Measurements from ENCODE around the gene TEX22. TPM values are rescaled to one million over a fixed set of nuclear protein-coding genes. Genes with fewer than 3 reads are reported as not detected.

Gene TEX22
- total RNA-seq, 1 donor from 2014 or later = 1.3 TPM

- DNase-seq (ENCODE audit: low spot score) = no peak
Measured at GRCh38 chr14:105366386-105367074, 31.8 kb upstream of the TEX22 start.

GRCh38 chr14:105367116-105368031 is 31.0 kb upstream of the TEX22 start:
- no peak for ATAC-seq

More at GRCh38 chr14:105366386-105367074, 31.8 kb upstream of the TEX22 start:
- ATAC-seq = no peak

GRCh38 chr14:105368032-105368417 is 30.3 kb upstream of the TEX22 start:
- no peak for ATAC-seq

More at GRCh38 chr14:105367116-105368031, 31.0 kb upstream of the TEX22 start:
- no peak for DNase-seq (ENCODE audit: low spot score)

GRCh38 chr14:105368426-105368825 is 29.9 kb upstream of the TEX22 start:
- DNase-seq (ENCODE audit: low spot score) (no peak), ATAC-seq (no peak)

More at GRCh38 chr14:105368032-105368417, 30.3 kb upstream of the TEX22 start:
- no peak for DNase-seq (ENCODE audit: low spot score)

- ATAC-seq (no peak), DNase-seq (ENCODE audit: low spot score) (no peak)
Measured at GRCh38 chr14:105368910-105369652, 29.3 kb upstream of the TEX22 start.

- DNase-seq (ENCODE audit: low spot score) = no peak
- ATAC-seq = no peak
Measured at GRCh38 chr14:105369653-105370040, 28.7 kb upstream of the TEX22 start.

- no peak for DNase-seq (ENCODE audit: low spot score)
- no peak for ATAC-seq
Measured at GRCh38 chr14:105374389-105374788, 23.9 kb upstream of the TEX22 start.

GRCh38 chr14:105375635-105376057 is 22.7 kb upstream of the TEX22 start:
- DNase-seq (ENCODE audit: low spot score) (no peak), ATAC-seq (no peak)

GRCh38 chr14:105376521-105377440 is 21.6 kb upstream of the TEX22 start:
- no peak for DNase-seq (ENCODE audit: low spot score)
- no peak for ATAC-seq

- ATAC-seq = no peak
- DNase-seq (ENCODE audit: low spot score) = no peak
Measured at GRCh38 chr14:105377555-105378182, 20.7 kb upstream of the TEX22 start.

- no peak for ATAC-seq
- DNase-seq (ENCODE audit: low spot score) = no peak
Measured at GRCh38 chr14:105378199-105378598, 20.1 kb upstream of the TEX22 start.

- DNase-seq (ENCODE audit: low spot score) = no peak
- ATAC-seq = no peak
Measured at GRCh38 chr14:105378873-105379685, 19.3 kb upstream of the TEX22 start.

- ATAC-seq (no peak), DNase-seq (ENCODE audit: low spot score) (no peak)
Measured at GRCh38 chr14:105379946-105380345, 18.4 kb upstream of the TEX22 start.

- ATAC-seq = no peak
- no peak for DNase-seq (ENCODE audit: low spot score)
Measured at GRCh38 chr14:105380756-105381155, 17.6 kb upstream of the TEX22 start.

- no peak for DNase-seq (ENCODE audit: low spot score)
- ATAC-seq = no peak
Measured at GRCh38 chr14:105381446-105382342, 16.6 kb upstream of the TEX22 start.

GRCh38 chr14:105382343-105383082 is 15.8 kb upstream of the TEX22 start:
- no peak for DNase-seq (ENCODE audit: low spot score)
- ATAC-seq = no peak

- no peak for ATAC-seq
- no peak for DNase-seq (ENCODE audit: low spot score)
Measured at GRCh38 chr14:105383083-105383730, 15.1 kb upstream of the TEX22 start.
